HEK293 (cell line): ENCODE results near the gene CD207.

Experiments
- CTCF ChIA-PET: fragments of 350-600 bp; formaldehyde crosslinking; extraction: SDS; loops from one replicate; lab custom pipeline; 2021; ENCODE audit warnings: antibody characterized with exemption; lab: Yijun Ruan, JAX
- POLR2A ChIA-PET: fragments of 300-600 bp; formaldehyde crosslinking; extraction: SDS; loops from one replicate; lab custom pipeline; 2020; ENCODE audit warnings: antibody characterized with exemption, inconsistent platforms; lab: Yijun Ruan, JAX
- H3K27ac ChIP-seq: fragments of 200-500 bp; sonication (Bioruptor generic); 2 replicates; pipeline ENCODE4 v1.5.1; 2014; ENCODE audit warnings: low read depth, low read length, control low read depth, inconsistent platforms; ENCODE audit errors: extremely low read depth
- H3K36me3 ChIP-seq, 2 experiments: fragments of 200-500 bp in 1 of 2; sonication (Bioruptor generic) in 1 of 2; 1 replicate in 1 of 2; 2 replicates in 1 of 2; pipeline ENCODE4 v1.5.1; 2014 to 2017; ENCODE audit warnings: inconsistent platforms in 2 of 2, low read length in 2 of 2; ENCODE audit not compliant: control insufficient read depth in 2 of 2, insufficient read depth in 1 of 2
- H3K4me1 ChIP-seq: fragments of 200-500 bp; sonication (Bioruptor generic); 2 replicates; pipeline ENCODE4 v1.5.1; 2014; ENCODE audit warnings: mild to moderate bottlenecking, low read length, inconsistent platforms; ENCODE audit not compliant: control insufficient read depth, insufficient read depth
- H3K4me3 ChIP-seq: 2 replicates; pipeline ENCODE4 v1.5.1; 2011; ENCODE audit warnings: low read depth, mild to moderate bottlenecking, control low read depth, low read length, moderate library complexity
- H3K9me3 ChIP-seq: fragments of 200-500 bp; sonication (Bioruptor generic); 2 replicates; pipeline ENCODE4 v1.5.1; 2014; ENCODE audit warnings: low read depth, low read length, inconsistent platforms; ENCODE audit not compliant: control insufficient read depth, insufficient read depth
- FEZF1 ChIP-seq: fragments of 450-650 bp; formaldehyde crosslinking; IDR thresholded peaks from 2 replicates; pipeline ENCODE4 v1.5.1; 2016; ENCODE audit warnings: missing biosample characterization, missing genetic modification characterization
- HOXD13 ChIP-seq: sonication (generic); formaldehyde crosslinking; IDR thresholded peaks from 2 replicates; pipeline ENCODE4 v1.8.0; 2022; ENCODE audit warnings: missing genetic modification reagents, borderline replicate concordance
- KLF1 ChIP-seq: fragments of 450-650 bp; formaldehyde crosslinking; IDR thresholded peaks from 2 replicates; pipeline ENCODE4 v1.5.1; 2016; ENCODE audit warnings: missing biosample characterization, missing genetic modification characterization
- KLF16 ChIP-seq: fragments of 450-650 bp; formaldehyde crosslinking; IDR thresholded peaks from 2 replicates; pipeline ENCODE4 v1.5.1; 2017; ENCODE audit warnings: missing biosample characterization, missing genetic modification characterization
- MEIS1 ChIP-seq: sonication (generic); formaldehyde crosslinking; IDR thresholded peaks from 2 replicates; pipeline ENCODE4 v1.8.1; 2022; ENCODE audit warnings: missing genetic modification reagents, mild to moderate bottlenecking, borderline replicate concordance
- OVOL3 ChIP-seq: fragments of 450-650 bp; formaldehyde crosslinking; IDR thresholded peaks from 2 replicates; pipeline ENCODE4 v1.5.1; 2016; ENCODE audit warnings: missing biosample characterization, missing genetic modification characterization
- SP2 ChIP-seq: fragments of 450-650 bp; formaldehyde crosslinking; IDR thresholded peaks from 2 replicates; pipeline ENCODE4 v1.5.1; 2016; ENCODE audit warnings: missing biosample characterization, missing genetic modification characterization
- ZBTB26 ChIP-seq: fragments of 450-650 bp; formaldehyde crosslinking; optimal IDR thresholded peaks from 2 replicates; pipeline ENCODE3; 2016; ENCODE audit warnings: missing biosample characterization, mild to moderate bottlenecking, missing genetic modification characterization
- ZEB2 ChIP-seq: fragments of 450-650 bp; formaldehyde crosslinking; IDR thresholded peaks from 2 replicates; pipeline ENCODE4 v1.5.1; 2016; ENCODE audit warnings: missing biosample characterization, missing genetic modification characterization
- ZNF112 ChIP-seq: fragments of 450-650 bp; formaldehyde crosslinking; IDR thresholded peaks from 2 replicates; pipeline ENCODE4 v1.5.0; 2017; ENCODE audit warnings: missing biosample characterization, missing genetic modification characterization
- ZNF138 ChIP-seq: fragments of 450-650 bp; formaldehyde crosslinking; IDR thresholded peaks from 2 replicates; pipeline ENCODE4 v1.5.1; 2016; ENCODE audit warnings: missing biosample characterization, missing genetic modification characterization, borderline replicate concordance
- ZNF146 ChIP-seq: fragments of 450-650 bp; formaldehyde crosslinking; IDR thresholded peaks from 2 replicates; pipeline ENCODE4 v1.5.1; 2016; ENCODE audit warnings: missing biosample characterization, missing genetic modification characterization
- ZNF157 ChIP-seq: fragments of 450-650 bp; formaldehyde crosslinking; IDR thresholded peaks from 2 replicates; pipeline ENCODE4 v1.5.1; 2016; ENCODE audit warnings: missing biosample characterization, missing genetic modification characterization
- ZNF175 ChIP-seq: fragments of 450-650 bp; formaldehyde crosslinking; IDR thresholded peaks from 2 replicates; pipeline ENCODE4 v1.5.1; 2016; ENCODE audit warnings: missing biosample characterization, missing genetic modification characterization
- ZNF23 ChIP-seq: fragments of 450-650 bp; formaldehyde crosslinking; IDR thresholded peaks from 2 replicates; pipeline ENCODE4 v1.5.1; 2016; ENCODE audit warnings: missing biosample characterization, missing genetic modification characterization, borderline replicate concordance
- ZNF24 ChIP-seq: fragments of 450-650 bp; formaldehyde crosslinking; IDR thresholded peaks from 2 replicates; pipeline ENCODE4 v1.5.1; 2016; ENCODE audit warnings: missing biosample characterization, missing genetic modification characterization
- ZNF311 ChIP-seq: fragments of 450-650 bp; formaldehyde crosslinking; IDR thresholded peaks from 2 replicates; pipeline ENCODE4 v1.5.1; 2017; ENCODE audit warnings: missing biosample characterization, missing genetic modification characterization, borderline replicate concordance
- ZNF324 ChIP-seq: fragments of 450-650 bp; formaldehyde crosslinking; IDR thresholded peaks from 2 replicates; pipeline ENCODE4 v1.5.1; 2016; ENCODE audit warnings: missing biosample characterization, missing genetic modification characterization
- ZNF514 ChIP-seq: fragments of 450-650 bp; formaldehyde crosslinking; IDR thresholded peaks from 2 replicates; pipeline ENCODE4 v1.5.1; 2016; ENCODE audit warnings: missing biosample characterization, missing genetic modification characterization
- ZNF626 ChIP-seq: fragments of 450-650 bp; sonication (Bioruptor Pico); formaldehyde crosslinking; IDR thresholded peaks from 2 replicates; pipeline ENCODE4 v1.5.1; 2018; ENCODE audit warnings: missing biosample characterization, missing genetic modification characterization, inconsistent platforms
- ZNF629 ChIP-seq: fragments of 450-650 bp; formaldehyde crosslinking; IDR thresholded peaks from 2 replicates; pipeline ENCODE4 v1.5.1; 2017; ENCODE audit warnings: missing biosample characterization, missing genetic modification characterization
- ZNF654 ChIP-seq: fragments of 450-650 bp; formaldehyde crosslinking; IDR thresholded peaks from 2 replicates; pipeline ENCODE4 v1.5.1; 2016; ENCODE audit warnings: low read depth, missing biosample characterization, missing genetic modification characterization
- ZNF768 ChIP-seq: fragments of 450-650 bp; formaldehyde crosslinking; IDR thresholded peaks from 2 replicates; pipeline ENCODE4 v1.5.1; 2018; ENCODE audit warnings: missing biosample characterization, mild to moderate bottlenecking, missing genetic modification characterization
- ZNF785 ChIP-seq: fragments of 450-650 bp; formaldehyde crosslinking; IDR thresholded peaks from 2 replicates; pipeline ENCODE4 v1.5.1; 2016; ENCODE audit warnings: missing biosample characterization, missing genetic modification characterization
- ZNF791 ChIP-seq: fragments of 450-650 bp; formaldehyde crosslinking; IDR thresholded peaks from 2 replicates; pipeline ENCODE4 v1.5.1; 2016; ENCODE audit warnings: missing biosample characterization, missing genetic modification characterization
- ZNF830 ChIP-seq: fragments of 450-650 bp; IDR thresholded peaks from 2 replicates; pipeline ENCODE4 v1.5.0; 2018; ENCODE audit warnings: missing biosample characterization, missing genetic modification characterization, low read depth, mild to moderate bottlenecking, moderate library complexity
- TF ChIP-seq, protein P1 (sequence below): fragments of 450-650 bp; formaldehyde crosslinking; IDR thresholded peaks from 2 replicates; pipeline ENCODE4 v1.5.1; 2016; ENCODE audit warnings: missing biosample characterization, missing genetic modification characterization
- TF ChIP-seq, protein P2 (sequence below): fragments of 450-650 bp; formaldehyde crosslinking; IDR thresholded peaks from 2 replicates; pipeline ENCODE4 v1.5.1; 2016; ENCODE audit warnings: missing biosample characterization, missing genetic modification characterization
- TF ChIP-seq, protein P3 (sequence below): fragments of 450-650 bp; formaldehyde crosslinking; IDR thresholded peaks from 2 replicates; pipeline ENCODE4 v1.5.1; 2016; ENCODE audit warnings: missing biosample characterization, missing genetic modification characterization

CD207 gene

DNA sequence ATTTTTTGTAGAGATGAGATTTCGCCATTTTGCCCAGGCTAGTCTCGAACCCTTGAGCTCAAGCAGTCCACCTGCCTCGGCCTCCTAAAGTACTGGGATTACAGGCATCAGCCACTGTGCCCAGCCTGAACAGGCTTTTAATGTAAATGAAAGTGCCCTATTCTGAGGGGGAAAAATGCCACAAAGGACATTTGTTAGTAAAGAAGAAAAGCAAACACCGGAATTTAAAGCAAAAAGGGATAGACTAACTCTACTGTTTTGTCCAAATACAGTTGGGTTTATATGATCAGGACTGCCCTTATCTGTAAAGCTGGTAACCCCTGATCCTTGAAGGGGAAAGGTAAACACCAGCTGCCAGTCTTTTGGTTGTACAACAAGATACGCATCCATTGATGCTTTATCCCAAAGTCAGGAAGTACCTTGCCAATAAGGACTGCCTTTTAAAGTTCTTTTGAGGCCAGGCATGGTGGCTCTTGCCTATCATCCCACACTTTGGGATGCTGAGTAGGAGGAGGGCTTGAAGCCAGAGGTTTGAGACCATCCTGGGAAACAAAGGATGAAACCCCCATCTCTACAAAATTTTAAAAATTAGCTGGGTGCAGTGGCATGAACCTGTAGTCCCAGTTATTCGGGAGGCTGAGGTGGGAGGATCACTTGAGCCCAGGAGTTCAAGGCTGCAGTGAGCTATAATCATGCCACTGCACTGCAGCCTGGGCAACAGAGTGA is 28.4 kb downstream of the CD207 start:
- H3K9me3 ChIP-seq = no peaks in the 10 kb centered on the region
- H3K27ac ChIP-seq = no peak overlapping the region
- H3K4me1 ChIP-seq = no peaks in the 10 kb centered on the region
- ChIA-PET CTCF (interaction anchor here (1.1 to 1.6 kb wide), 2 partner anchors 10 to 63 kb away, joined by 3 to 6 read pairs; no protein-coding TSS in a partner anchor), POLR2A (no interaction called here)
- H3K4me3 ChIP-seq = no peak overlapping the region
- no peak for TF ChIP-seq ZNF157 (tag by site-specific recombination)
- no peak for TF ChIP-seq ZNF791 (tag by site-specific recombination)
- no peak for TF ChIP-seq ZNF324 (tag by site-specific recombination)
- TF ChIP-seq ZNF514 = no peak
- TF ChIP-seq ZNF24 (tag by site-specific recombination) = no peak
- no peak for TF ChIP-seq ZNF138 (tag by site-specific recombination)
- TF ChIP-seq ZNF768 (tag by site-specific recombination) = no peak
- TF ChIP-seq HOXD13 (CRISPR knock-in tag) = no peak
- no peak for TF ChIP-seq KLF1 (tag by site-specific recombination)
- no peak for TF ChIP-seq OVOL3 (tag by site-specific recombination)
- no peak for TF ChIP-seq ZNF175 (tag by site-specific recombination)
- TF ChIP-seq ZNF146 (tag by site-specific recombination) = no peak
- H3K36me3 ChIP-seq = no peaks in the 10 kb centered on the region

DNA sequence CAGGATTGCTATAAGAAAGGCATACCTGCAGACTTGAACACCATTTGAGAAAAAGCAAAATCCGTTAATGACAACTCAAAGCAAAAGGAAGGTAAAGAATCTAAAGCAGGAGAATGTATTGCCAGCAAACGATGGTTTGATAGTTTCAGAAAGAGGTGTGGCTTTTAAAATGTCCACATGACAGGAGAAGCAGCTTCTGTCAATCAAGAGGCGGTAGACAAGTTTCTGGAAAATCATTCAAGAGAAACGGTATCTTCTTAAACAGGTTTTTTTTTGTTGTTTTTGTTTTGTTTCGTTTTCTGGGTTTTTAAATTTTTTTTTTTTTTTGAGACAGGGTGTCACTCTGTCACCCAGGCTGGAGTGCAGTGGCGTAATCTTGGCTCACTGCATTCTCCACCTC is 29.0 kb downstream of the CD207 start:
- H3K4me3 ChIP-seq = no peak overlapping the region
- H3K36me3 ChIP-seq = no peaks in the 10 kb centered on the region
- TF ChIP-seq SP2 (tag by site-specific recombination) (no peak), ZNF654 (tag by site-specific recombination) (no peak), ZNF23 (tag by site-specific recombination) (no peak), ZNF112 (tag by site-specific recombination) (no peak), ZNF626 (tag by site-specific recombination) (no peak), KLF16 (tag by site-specific recombination) (no peak), ZBTB26 (tag by site-specific recombination) (no peak), ZEB2 (tag by site-specific recombination) (no peak), MEIS1 (CRISPR knock-in tag) (no peak), ZNF629 (tag by site-specific recombination) (no peak), FEZF1 (tag by site-specific recombination) (no peak), ZNF830 (tag by site-specific recombination) (no peak), ZNF157 (tag by site-specific recombination) (no peak), ZNF311 (tag by site-specific recombination) (no peak), ZNF785 (no peak)
- TF ChIP-seq, protein P1, sequence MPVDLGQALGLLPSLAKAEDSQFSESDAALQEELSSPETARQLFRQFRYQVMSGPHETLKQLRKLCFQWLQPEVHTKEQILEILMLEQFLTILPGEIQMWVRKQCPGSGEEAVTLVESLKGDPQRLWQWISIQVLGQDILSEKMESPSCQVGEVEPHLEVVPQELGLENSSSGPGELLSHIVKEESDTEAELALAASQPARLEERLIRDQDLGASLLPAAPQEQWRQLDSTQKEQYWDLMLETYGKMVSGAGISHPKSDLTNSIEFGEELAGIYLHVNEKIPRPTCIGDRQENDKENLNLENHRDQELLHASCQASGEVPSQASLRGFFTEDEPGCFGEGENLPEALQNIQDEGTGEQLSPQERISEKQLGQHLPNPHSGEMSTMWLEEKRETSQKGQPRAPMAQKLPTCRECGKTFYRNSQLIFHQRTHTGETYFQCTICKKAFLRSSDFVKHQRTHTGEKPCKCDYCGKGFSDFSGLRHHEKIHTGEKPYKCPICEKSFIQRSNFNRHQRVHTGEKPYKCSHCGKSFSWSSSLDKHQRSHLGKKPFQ (tag by site-specific recombination) = no peak
- TF ChIP-seq, protein P2, sequence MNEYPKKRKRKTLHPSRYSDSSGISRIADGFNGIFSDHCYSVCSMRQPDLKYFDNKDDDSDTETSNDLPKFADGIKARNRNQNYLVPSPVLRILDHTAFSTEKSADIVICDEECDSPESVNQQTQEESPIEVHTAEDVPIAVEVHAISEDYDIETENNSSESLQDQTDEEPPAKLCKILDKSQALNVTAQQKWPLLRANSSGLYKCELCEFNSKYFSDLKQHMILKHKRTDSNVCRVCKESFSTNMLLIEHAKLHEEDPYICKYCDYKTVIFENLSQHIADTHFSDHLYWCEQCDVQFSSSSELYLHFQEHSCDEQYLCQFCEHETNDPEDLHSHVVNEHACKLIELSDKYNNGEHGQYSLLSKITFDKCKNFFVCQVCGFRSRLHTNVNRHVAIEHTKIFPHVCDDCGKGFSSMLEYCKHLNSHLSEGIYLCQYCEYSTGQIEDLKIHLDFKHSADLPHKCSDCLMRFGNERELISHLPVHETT (tag by site-specific recombination) = no peak
- TF ChIP-seq, protein P3, sequence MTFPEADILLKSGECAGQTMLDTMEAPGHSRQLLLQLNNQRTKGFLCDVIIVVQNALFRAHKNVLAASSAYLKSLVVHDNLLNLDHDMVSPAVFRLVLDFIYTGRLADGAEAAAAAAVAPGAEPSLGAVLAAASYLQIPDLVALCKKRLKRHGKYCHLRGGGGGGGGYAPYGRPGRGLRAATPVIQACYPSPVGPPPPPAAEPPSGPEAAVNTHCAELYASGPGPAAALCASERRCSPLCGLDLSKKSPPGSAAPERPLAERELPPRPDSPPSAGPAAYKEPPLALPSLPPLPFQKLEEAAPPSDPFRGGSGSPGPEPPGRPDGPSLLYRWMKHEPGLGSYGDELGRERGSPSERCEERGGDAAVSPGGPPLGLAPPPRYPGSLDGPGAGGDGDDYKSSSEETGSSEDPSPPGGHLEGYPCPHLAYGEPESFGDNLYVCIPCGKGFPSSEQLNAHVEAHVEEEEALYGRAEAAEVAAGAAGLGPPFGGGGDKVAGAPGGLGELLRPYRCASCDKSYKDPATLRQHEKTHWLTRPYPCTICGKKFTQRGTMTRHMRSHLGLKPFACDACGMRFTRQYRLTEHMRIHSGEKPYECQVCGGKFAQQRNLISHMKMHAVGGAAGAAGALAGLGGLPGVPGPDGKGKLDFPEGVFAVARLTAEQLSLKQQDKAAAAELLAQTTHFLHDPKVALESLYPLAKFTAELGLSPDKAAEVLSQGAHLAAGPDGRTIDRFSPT (tag by site-specific recombination) = no peak
- ChIA-PET POLR2A (no interaction called here), CTCF (interaction anchor here (1.4 kb wide), 1 partner anchor 21 kb away, joined by 5 read pairs; no protein-coding TSS in a partner anchor)
- no peaks in the 10 kb centered on the region for H3K9me3 ChIP-seq
- no peak overlapping the region for H3K27ac ChIP-seq
- no peaks in the 10 kb centered on the region for H3K4me1 ChIP-seq
